NCI-H2029 (cell line): ENCODE results near the gene CHD6.

Experiments
- DNase-seq: peaks from one replicate; lab custom pipeline; 2025; lab: John Stamatoyannopoulos, UW

Gene CHD6

GRCh38 chr20:41462372-41463161, 155.6 kb downstream of the CHD6 start:
- no peak for DNase-seq

- no peak for DNase-seq
Measured at GRCh38 chr20:41458761-41459160, 159.4 kb downstream of the CHD6 start.

- DNase-seq, result no peak
Measured at GRCh38 chr20:41457173-41457857, 160.9 kb downstream of the CHD6 start.

- DNase-seq, result no peak
Measured at GRCh38 chr20:41456351-41456750, 161.8 kb downstream of the CHD6 start.

- no peak for DNase-seq
Measured at GRCh38 chr20:41454250-41454649, 163.9 kb downstream of the CHD6 start.

GRCh38 chr20:41453010-41453950, 164.9 kb downstream of the CHD6 start:
- no peak for DNase-seq

- DNase-seq, result no peak
Measured at GRCh38 chr20:41452226-41452625, 166.0 kb downstream of the CHD6 start.

GRCh38 chr20:41447006-41447405, 171.2 kb downstream of the CHD6 start:
- no peak for DNase-seq

GRCh38 chr20:41446456-41446855, 171.7 kb downstream of the CHD6 start:
- no peak for DNase-seq

GRCh38 chr20:41444821-41445220, 173.4 kb downstream of the CHD6 start:
- no peak for DNase-seq

GRCh38 chr20:41443691-41444090, 174.5 kb downstream of the CHD6 start:
- no peak for DNase-seq

GRCh38 chr20:41440882-41441281, 177.3 kb downstream of the CHD6 start:
- DNase-seq, result no peak

- DNase-seq, result no peak
Measured at GRCh38 chr20:41437836-41438235, 180.3 kb downstream of the CHD6 start.

GRCh38 chr20:41436679-41437078, 181.5 kb downstream of the CHD6 start:
- no peak for DNase-seq

- no peak for DNase-seq
Measured at GRCh38 chr20:41433203-41433602, 185.0 kb downstream of the CHD6 start.

GRCh38 chr20:41432746-41433145, 185.4 kb downstream of the CHD6 start:
- no peak for DNase-seq

- DNase-seq, result no peak
Measured at GRCh38 chr20:41428285-41428684, 189.9 kb downstream of the CHD6 start.

- DNase-seq, result no peak
Measured at GRCh38 chr20:41427833-41428232, 190.3 kb downstream of the CHD6 start.

- no peak for DNase-seq
Measured at GRCh38 chr20:41426976-41427375, 191.2 kb downstream of the CHD6 start.

- DNase-seq, result no peak
Measured at GRCh38 chr20:41426086-41426830, 191.9 kb downstream of the CHD6 start.

GRCh38 chr20:41425180-41425884, 192.8 kb downstream of the CHD6 start:
- DNase-seq, result no peak
